VCaP (cell line): ENCODE data around the gene ASB2.

ENCODE experiments used
- H3K27ac ChIP-seq: fragments of 450-650 bp; 2 replicates; pipeline ENCODE4 v1.5.1; 2017
- CTCF ChIP-seq: fragments of 450-650 bp; conservative IDR thresholded peaks from 2 replicates; pipeline ENCODE4 v1.5.1; 2017; ENCODE audit warnings: mild to moderate bottlenecking, moderate library complexity

The ASB2 gene

GRCh38 chr14:93914278-93914677 lies 62.1 kb downstream of the ASB2 start:
- TF ChIP-seq CTCF = no peak
- no peak overlapping the region for H3K27ac ChIP-seq

GRCh38 chr14:93912782-93913181 lies 63.6 kb downstream of the ASB2 start:
- TF ChIP-seq CTCF = no peak
- no peak overlapping the region for H3K27ac ChIP-seq

GRCh38 chr14:93911975-93912615 lies 64.3 kb downstream of the ASB2 start:
- H3K27ac ChIP-seq = no peak overlapping the region
- no peak for TF ChIP-seq CTCF

- no peak overlapping the region for H3K27ac ChIP-seq
- no peak for TF ChIP-seq CTCF
These were observed 66.8 kb downstream of the ASB2 start for GRCh38 chr14:93909429-93910128.

GRCh38 chr14:93906341-93907329 lies 69.7 kb downstream of the ASB2 start:
- peak; percentile 85 for TF ChIP-seq CTCF
- no peak overlapping the region for H3K27ac ChIP-seq

- no peak overlapping the region for H3K27ac ChIP-seq
- no peak for TF ChIP-seq CTCF
These were observed 70.7 kb downstream of the ASB2 start for GRCh38 chr14:93905623-93906022.
